Smooth muscle cell (in vitro differentiated cells): ENCODE results near the gene NCKAP5. TPM values are rescaled to one million over a fixed set of nuclear protein-coding genes. Genes with fewer than 3 reads are reported as not detected.

Experiments
- DNase-seq: peaks from one replicate; lab custom pipeline; 2025; ENCODE audit not compliant: unreplicated experiment; lab: John Stamatoyannopoulos, UW
- H2AFZ ChIP-seq: fragments of 200-600 bp; sonication (generic); 2 replicates; pipeline ENCODE4 v1.6.0; 2016; ENCODE audit warnings: antibody characterized with exemption, low read depth, mild to moderate bottlenecking
- H3F3A ChIP-seq: fragments of 200-600 bp; sonication (generic); 2 replicates; pipeline ENCODE4 v1.6.0; 2017; ENCODE audit warnings: antibody characterized with exemption, low read depth
- H3K27ac ChIP-seq: fragments of 200-600 bp; sonication (generic); 2 replicates; pipeline ENCODE4 v1.5.1; 2016; ENCODE audit warnings: low read depth, mild to moderate bottlenecking
- H3K27me3 ChIP-seq: fragments of 200-600 bp; sonication (generic); 2 replicates; pipeline ENCODE4 v1.6.1; 2016; ENCODE audit warnings: low read depth, mild to moderate bottlenecking
- H3K36me3 ChIP-seq: fragments of 200-600 bp; sonication (generic); 2 replicates; pipeline ENCODE4 v1.5.1; 2016; ENCODE audit warnings: low read depth
- H3K4me1 ChIP-seq: fragments of 200-600 bp; sonication (generic); 2 replicates; pipeline ENCODE4 v1.5.1; 2016; ENCODE audit warnings: low read depth
- H3K4me2 ChIP-seq: fragments of 200-600 bp; sonication (generic); 2 replicates; pipeline ENCODE4 v1.6.0; 2016; ENCODE audit warnings: mild to moderate bottlenecking
- H3K4me3 ChIP-seq: fragments of 200-600 bp; sonication (generic); 2 replicates; pipeline ENCODE4 v1.5.1; 2016; ENCODE audit warnings: mild to moderate bottlenecking
- H3K79me2 ChIP-seq: fragments of 200-600 bp; sonication (generic); 2 replicates; pipeline ENCODE4 v1.6.0; 2016; ENCODE audit warnings: low read depth, mild to moderate bottlenecking
- H3K9ac ChIP-seq: fragments of 200-600 bp; sonication (generic); 2 replicates; pipeline ENCODE4 v1.6.0; 2016; ENCODE audit warnings: low read depth
- H3K9me3 ChIP-seq: fragments of 200-600 bp; sonication (generic); replicated peaks from 2 replicates; pipeline ENCODE4 v1.5.1; 2016; ENCODE audit warnings: low read depth
- H4K20me1 ChIP-seq: fragments of 200-600 bp; sonication (generic); 2 replicates; pipeline ENCODE4 v1.6.0; 2016; ENCODE audit warnings: low read depth
- WGBS: methylation state at CpG from one replicate; pipeline ENCODE4 v1.1.7; 2016; ENCODE audit warnings: low lambda C conversion rate; 5-methylcytosine and 5-hydroxymethylcytosine counted together
- polyA plus RNA-seq: library from polyadenylated mRNA; unstranded; fragments of >200 nt; fragmentation: Nextera tagmentation; extraction: Ambion mirVana; gene quantifications from 2 replicates; pipeline ENCODE4 v1.2.1, GENCODE V29; 2016
- total RNA-seq: library from RNA; depleted of rRNA; stranded (reverse); fragments of >200 nt; gene quantifications from 2 replicates; pipeline ENCODE4 v1.2.3, GENCODE V29; 2014
- TF ChIP-seq, protein P1 (sequence below): fragments of 200-600 bp; sonication (generic); IDR thresholded peaks from 2 replicates; pipeline ENCODE4 v1.5.1; 2017; ENCODE audit warnings: borderline replicate concordance, mild to moderate bottlenecking, antibody characterized with exemption; ENCODE audit not compliant: insufficient read depth, poor library complexity, severe bottlenecking

NCKAP5 gene
- total and polyA plus RNA-seq, 2 experiments from 2014 or later = 4.6 to 9.5 TPM

DNA sequence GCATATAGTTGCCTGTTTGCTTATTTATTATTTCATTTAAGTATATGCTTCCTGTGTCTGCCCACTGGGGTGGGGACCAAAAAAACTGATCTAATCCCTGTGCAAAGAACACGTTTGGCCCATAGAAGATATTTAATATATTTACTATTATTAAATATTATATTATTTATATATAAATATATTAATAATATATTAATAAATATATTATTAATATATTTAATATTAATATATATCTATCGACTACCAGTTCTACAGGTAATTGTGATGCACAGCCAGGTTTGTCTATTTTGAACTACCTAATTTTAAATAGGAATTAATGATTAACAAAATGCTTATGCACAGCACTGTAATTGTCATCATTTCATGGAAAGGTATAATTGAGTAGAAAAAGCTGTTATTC is 609.4 kb downstream of the NCKAP5 start:
- DNase-seq = no peak
- 80% methylated on average over 2 of the region's 2 CpGs for WGBS

DNA sequence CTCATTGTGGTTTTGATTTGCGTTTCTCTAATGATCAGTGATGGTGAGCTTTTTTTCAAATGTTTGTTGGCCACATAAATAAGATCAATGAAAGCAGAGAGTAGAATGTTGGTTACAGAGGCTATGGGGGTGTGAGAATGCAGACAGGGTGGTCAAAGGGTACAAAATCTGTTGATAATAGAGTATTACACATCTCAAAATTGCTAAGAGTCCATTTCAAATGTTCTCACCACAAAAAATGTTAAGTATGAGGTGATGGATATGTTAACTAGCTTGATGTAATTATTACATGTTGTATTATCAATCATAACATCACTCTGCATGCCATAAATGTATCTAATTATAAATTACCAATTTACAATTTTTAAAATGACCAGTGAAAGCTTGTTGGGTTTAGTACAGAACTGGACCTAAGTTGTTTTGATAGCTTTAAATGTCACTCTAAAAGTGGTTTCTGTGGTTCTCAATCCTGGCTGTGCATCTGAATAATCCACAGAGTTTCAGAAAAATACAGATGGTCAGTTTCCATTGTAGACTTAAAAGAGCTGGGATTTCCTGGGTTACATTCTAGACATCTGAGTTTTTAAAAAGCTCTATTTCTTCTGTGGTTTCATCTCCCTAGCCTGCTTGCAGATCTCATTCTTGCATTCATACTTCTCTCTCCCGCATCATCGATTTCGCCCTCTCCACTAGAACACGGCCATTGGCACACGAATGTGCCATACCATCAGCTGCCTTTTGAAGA is 612.2 kb downstream of the NCKAP5 start:
- Histone ChIP-seq H2AFZ (no peak overlapping the region), H3K36me3 (no peaks in the 10 kb centered on the region), H3K9ac (no peak overlapping the region), H3K79me2 (no peaks in the 10 kb centered on the region), H3K4me2 (no peak overlapping the region), H3K4me3 (no peak overlapping the region), H3K9me3 (no peaks in the 10 kb centered on the region), H3K4me1 (no peaks in the 10 kb centered on the region), H3K27me3 (no peaks in the 10 kb centered on the region), H3K27ac (no peak overlapping the region), H3F3A (no peaks in the 10 kb centered on the region), H4K20me1 (no peaks in the 10 kb centered on the region)
- WGBS = 97% methylated on average over 6 of the region's 6 CpGs
- TF ChIP-seq, protein P1, sequence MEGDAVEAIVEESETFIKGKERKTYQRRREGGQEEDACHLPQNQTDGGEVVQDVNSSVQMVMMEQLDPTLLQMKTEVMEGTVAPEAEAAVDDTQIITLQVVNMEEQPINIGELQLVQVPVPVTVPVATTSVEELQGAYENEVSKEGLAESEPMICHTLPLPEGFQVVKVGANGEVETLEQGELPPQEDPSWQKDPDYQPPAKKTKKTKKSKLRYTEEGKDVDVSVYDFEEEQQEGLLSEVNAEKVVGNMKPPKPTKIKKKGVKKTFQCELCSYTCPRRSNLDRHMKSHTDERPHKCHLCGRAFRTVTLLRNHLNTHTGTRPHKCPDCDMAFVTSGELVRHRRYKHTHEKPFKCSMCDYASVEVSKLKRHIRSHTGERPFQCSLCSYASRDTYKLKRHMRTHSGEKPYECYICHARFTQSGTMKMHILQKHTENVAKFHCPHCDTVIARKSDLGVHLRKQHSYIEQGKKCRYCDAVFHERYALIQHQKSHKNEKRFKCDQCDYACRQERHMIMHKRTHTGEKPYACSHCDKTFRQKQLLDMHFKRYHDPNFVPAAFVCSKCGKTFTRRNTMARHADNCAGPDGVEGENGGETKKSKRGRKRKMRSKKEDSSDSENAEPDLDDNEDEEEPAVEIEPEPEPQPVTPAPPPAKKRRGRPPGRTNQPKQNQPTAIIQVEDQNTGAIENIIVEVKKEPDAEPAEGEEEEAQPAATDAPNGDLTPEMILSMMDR = no peak
- DNase-seq = no peak

More for the DNA sequence above, 609.4 kb downstream of the NCKAP5 start:
- Histone ChIP-seq H3K79me2 (no peaks in the 10 kb centered on the region), H3K36me3 (no peaks in the 10 kb centered on the region), H4K20me1 (no peaks in the 10 kb centered on the region), H3K27me3 (no peaks in the 10 kb centered on the region), H3K27ac (no peak overlapping the region), H3F3A (no peaks in the 10 kb centered on the region), H2AFZ (no peak overlapping the region), H3K4me2 (no peak overlapping the region), H3K9ac (no peak overlapping the region), H3K4me3 (no peak overlapping the region), H3K9me3 (no peaks in the 10 kb centered on the region), H3K4me1 (no peaks in the 10 kb centered on the region)
- TF ChIP-seq, protein P1 = no peak

DNA sequence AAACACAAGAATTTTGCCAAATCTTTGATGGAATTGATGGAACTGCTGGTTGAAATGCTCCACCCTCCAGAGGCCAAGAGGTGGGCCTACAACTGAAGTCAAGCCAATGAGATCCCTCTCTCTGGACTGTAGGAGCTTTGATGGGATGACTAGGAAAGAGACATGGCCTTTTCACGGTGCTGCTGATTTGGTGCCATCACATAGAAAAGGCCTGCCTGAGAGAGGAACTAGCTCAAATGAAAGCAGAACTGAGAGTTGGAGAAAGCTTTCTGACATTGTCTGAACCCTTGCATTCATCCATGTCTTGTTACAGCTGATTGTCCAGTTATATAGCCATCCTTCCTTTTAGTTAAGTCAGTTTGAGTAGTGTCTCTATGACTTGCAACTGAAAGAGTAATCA is 614.5 kb downstream of the NCKAP5 start:
- H3K79me2 ChIP-seq = no peaks in the 10 kb centered on the region
- H3K36me3 ChIP-seq = no peaks in the 10 kb centered on the region
- H3K27ac ChIP-seq = no peak overlapping the region
- TF ChIP-seq, protein P1 = no peak
- no peak overlapping the region for H2AFZ ChIP-seq
- no peak overlapping the region for H3K4me3 ChIP-seq
- H3K27me3 ChIP-seq = no peaks in the 10 kb centered on the region
- DNase-seq = no peak
- WGBS = 92% methylated on average over 1 of the region's 1 CpG
- no peak overlapping the region for H3K4me2 ChIP-seq
- no peaks in the 10 kb centered on the region for H3F3A ChIP-seq
- no peaks in the 10 kb centered on the region for H3K4me1 ChIP-seq
- no peaks in the 10 kb centered on the region for H3K9me3 ChIP-seq
- H3K9ac ChIP-seq = no peak overlapping the region
- no peaks in the 10 kb centered on the region for H4K20me1 ChIP-seq

DNA sequence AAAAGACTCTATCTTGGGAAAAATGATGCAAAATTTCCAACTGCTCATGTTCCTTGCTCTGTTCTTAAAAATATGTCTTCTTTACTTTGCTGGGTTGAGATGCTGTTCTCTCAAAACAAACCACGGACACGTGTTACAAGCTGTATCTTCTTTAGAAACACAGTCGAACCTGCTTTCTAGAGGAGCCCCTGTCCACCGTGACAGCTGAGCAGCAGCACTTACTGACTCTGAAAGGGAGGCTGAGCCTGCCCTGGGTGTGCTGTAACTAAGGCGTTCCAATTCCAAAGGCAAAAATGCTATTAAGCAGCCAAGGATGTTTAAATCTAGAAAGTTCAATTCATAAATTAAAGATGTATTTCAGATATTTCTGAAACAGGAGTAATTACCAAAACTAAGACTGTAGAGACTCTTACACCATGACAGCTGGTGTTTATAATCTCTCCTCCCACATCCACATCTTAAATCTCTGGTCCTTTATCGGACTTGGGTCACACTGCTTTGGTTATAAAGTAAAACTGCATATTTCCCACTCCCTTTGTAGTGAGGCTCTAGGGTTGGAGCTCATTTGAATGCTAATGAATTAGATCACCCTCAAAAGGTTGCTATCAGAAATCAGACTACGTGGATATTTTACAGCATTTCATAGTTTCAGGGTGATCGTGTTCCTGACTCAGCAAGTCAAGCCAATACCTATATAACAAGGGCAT is 617.1 kb downstream of the NCKAP5 start:
- Histone ChIP-seq H3K36me3 (no peaks in the 10 kb centered on the region), H3K4me3 (no peak overlapping the region), H3K9me3 (no peaks in the 10 kb centered on the region), H3K27me3 (no peaks in the 10 kb centered on the region), H3K4me1 (no peaks in the 10 kb centered on the region), H2AFZ (no peak overlapping the region), H4K20me1 (no peaks in the 10 kb centered on the region), H3K4me2 (no peak overlapping the region), H3K27ac (no peak overlapping the region), H3F3A (no peaks in the 10 kb centered on the region), H3K79me2 (no peaks in the 10 kb centered on the region), H3K9ac (no peak overlapping the region)
- no peak for DNase-seq
- WGBS = 71% methylated on average over 8 of the region's 8 CpGs
- TF ChIP-seq, protein P1 = no peak
